GM21717 (cell line): ENCODE measurements around the gene EPS8L3.

Experiments
- ATAC-seq: cut with Tn5 transposase; IDR thresholded peaks from one replicate; pipeline ENCODE4 v1.9.1; 2021; ENCODE audit warnings: mild to moderate bottlenecking, moderate library complexity; ENCODE audit not compliant: unreplicated experiment

Gene EPS8L3

DNA sequence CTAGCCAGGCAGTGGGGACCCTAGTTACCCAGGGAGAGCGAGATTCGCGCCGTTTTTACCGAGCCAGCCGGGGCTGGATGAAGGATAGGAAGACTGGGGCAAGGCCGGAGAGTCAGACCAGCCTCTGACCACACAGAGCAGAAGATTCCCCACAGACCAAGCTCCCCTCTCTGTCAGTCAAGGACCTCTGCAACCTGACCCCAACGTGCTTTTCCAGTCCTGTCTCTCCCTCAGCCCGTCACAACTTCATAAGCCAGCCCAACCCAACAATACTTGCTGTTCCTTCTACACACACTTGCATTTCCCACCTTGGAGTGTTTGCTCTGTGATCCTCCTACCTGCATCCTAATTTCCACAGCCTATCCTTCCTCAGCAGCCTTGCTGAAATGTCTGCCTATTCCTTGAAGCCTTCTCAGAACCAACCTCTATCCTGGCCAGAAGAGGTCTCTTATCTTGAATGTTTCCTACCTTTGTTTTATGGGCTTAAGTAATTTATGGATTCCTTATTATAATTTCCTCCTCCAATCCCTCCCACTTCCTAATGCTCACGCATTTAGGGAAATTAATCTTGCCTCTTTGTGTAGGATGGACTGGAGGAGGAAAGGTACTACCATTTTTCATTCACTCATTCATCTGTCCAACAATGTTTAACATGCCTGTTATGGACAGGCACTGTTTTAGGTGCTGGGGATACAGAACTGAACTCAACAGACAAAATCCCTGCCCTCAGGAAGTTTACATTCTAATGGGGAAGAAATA, 22.9 kb downstream of the EPS8L3 start, which contains the start of gene GSTM3:
GSTM3 (minus strand) TSS at position 424 of the 759 bp plus-strand sequence. CDS start 751 bp downstream, outside the sequence.
- ATAC-seq, result no peak

DNA sequence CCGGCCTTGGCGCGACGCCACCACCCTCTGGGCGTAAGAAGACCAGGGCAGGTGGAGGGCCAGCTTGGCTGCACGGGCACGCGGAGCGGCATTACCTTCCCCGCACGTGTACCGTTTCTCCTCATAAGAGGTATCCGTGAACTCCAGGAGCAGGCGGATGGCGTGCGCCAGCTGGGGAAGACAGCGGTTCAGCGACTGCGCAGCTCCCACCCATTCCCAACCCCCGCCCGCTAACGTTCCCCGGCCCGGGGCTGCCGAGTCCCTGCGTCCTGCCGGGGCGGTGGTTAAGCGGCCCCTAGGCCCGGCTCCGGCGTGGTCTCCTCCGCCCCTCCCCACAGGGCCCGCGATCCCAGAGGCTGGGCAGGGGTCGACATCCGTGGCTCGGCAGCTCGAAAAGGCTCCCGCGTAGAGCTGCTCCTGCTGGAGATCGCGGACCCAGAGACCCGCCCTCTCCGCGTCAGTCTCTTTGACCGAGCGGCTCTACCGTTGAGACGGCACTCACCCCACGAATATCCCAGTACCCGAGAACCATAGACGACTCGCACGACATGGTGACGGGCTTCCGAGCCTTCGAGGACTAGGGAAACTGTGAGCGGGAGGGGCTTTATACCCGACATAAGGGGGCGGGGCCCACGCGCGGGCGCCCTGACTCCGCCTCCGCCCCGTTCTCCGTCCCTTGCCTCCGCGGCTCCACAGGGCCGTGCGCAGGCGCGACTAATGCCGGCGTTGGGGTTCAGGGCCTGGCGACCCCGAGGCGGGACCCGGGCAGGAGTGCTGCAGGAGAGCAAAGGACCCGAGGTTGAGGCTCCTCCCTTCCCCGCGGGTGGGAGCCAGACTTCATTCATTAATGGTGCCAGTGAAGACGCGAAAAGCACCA, 23.7 kb downstream of the EPS8L3 start:
- no peak for ATAC-seq

DNA sequence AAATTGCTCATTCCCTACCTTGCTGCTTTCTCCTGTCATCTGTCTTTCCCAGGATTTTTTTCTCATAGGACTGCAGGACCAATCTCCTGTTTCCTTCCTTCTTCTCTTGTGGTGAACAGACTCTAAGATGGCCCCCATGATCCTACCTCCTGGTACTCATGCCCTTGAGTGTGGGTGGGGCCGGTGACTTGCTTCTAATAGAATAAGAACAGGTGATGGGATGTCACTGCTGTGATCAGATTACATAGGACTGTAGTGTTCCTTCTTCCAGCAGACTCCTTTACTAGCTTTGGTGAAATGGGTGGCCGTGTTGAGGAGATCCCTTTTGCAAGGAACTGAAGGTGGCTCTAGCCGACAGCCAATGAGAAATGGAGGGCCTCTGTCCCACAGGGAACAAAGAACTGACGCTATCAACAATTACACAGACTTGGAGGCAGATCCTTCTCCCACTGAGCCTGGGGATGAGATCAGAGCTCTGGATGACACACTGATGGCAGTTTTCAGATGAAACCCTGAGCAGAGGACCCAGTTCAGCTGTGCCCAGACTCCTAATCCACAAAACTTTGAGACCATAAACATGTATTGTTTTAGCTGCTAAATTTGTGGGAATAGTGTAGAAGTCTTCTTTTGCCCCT, 30.4 kb downstream of the EPS8L3 start:
- no peak for ATAC-seq

DNA sequence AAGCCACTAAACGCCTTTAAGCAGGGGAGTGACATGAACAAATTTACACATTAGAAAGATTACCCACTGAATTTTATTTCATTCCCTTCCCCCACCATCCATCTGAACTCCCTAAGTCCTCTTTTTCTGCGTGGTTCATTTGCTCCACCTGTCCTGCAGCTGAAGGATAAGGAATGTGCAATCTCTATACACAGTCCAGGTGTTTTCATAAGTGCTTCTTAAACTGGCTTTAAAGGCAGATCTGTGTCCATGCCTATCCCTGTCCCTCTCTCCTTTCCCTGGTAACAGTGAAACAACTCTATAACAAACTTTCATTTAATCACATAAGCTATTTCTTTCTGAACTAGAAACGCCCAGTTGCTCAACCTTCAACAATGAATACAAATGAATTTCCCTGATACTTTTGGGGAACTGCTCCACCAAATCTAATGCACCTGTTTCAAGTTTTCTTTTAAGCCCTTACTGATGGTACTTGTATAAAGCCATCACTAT, 31.3 kb downstream of the EPS8L3 start:
- ATAC-seq, result no peak

DNA sequence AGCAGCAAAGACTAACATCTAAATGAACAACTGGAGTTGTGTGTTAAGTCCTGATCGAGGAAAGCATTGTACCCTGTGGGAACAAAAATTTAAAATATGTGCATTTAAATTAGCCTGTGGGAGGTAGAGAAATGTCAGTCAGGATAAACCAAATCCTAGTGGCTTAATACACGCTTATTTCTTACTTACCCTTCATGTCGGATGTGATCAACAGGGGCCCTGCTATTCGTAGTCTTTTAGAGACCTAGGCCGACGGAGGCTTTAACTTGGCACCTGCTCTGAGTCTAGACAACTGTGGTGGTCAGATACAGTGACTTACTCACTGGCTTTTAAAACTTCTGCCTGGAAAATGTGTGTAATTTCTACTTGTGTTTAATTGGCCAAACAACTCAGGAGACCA, 33.1 kb downstream of the EPS8L3 start:
- ATAC-seq, result no peak

DNA sequence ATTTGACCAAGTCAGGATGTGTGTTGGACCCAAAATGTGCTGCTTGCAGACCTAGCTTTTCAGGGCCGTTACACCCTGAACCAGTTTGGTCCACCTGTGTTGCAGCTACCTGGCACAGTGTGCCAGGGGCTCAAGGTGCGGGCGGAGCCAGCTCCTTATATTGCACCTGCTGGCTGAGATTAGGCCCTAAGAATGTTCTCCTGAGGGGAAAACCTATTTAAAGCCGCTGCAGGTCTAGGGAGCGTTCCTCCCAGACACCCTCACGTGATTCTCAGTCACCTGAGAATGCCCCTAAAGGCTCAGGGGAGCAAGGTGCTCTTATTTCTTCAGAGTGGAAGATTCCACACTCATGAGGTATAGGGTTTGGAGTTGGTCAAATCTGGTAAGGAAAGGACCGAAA, 34.9 kb downstream of the EPS8L3 start:
- no peak for ATAC-seq

DNA sequence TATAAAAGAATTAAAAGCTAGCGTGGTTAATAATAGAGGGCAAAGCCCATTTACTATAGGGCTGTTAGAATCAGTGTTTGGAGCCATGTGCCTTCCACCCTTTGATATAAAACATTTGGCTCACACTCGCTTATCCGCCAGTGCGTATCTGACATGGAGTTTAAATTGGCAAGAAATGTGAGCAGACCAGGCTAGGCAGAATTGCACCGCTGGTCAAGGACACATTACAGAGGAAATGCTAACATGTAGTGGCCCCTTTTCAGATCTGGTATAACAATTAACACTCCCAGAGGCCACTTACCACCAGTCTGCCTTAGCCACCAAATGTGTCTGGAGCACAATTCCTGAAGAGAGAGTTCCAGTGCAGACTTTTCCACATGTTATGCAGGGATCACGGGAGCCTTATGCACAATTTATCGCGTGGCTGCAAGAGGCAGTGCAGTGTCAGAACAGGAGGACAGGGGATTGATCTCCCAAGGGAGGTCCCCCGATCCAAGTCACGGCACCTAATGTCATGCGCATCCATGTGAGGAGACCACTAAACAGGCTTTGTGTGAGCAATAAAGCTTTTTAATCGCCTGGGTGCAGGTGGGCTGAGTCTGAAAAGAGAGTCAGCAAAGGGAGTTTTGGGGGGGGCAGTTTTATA, 36.9 kb downstream of the EPS8L3 start:
- ATAC-seq, result no peak

DNA sequence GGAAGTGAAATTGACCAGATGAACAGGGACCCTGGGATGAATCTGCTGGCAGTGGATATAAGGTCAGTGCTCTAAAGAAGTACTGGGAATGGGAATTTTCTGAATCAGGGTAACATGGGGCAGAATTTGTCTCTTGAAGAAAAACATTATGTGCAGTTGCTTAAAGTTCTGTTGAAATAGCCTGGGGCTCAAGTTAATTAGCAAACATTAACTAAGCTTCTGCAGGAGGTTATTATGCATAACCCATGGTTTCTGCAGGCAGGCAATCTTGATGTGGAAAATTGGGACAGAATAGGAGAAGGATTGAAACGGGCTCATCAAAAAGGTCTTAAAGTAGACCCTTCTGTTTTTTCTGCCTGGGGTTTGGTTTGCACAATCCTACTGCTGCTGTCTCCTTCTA, 37.7 kb downstream of the EPS8L3 start:
- ATAC-seq, result no peak

DNA sequence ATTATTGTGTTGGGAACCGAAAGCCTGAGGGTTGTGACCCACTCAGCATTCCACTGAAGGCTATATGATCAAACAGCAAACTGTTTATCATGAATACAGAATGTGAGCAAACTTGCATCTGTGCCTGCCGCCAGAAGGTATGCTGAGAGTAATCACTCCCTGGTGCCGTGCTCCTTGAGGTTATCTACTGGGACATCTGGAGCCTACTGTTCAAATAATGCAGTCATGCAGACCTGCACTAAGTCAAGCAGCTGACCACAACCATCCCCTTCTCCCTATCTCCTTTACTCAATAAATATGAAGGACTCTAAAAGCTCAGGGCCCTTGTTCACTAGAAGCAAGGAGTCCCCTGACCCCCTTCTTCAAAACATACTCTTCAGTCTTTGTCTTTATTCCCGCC, 38.2 kb downstream of the EPS8L3 start:
- no peak for ATAC-seq

DNA sequence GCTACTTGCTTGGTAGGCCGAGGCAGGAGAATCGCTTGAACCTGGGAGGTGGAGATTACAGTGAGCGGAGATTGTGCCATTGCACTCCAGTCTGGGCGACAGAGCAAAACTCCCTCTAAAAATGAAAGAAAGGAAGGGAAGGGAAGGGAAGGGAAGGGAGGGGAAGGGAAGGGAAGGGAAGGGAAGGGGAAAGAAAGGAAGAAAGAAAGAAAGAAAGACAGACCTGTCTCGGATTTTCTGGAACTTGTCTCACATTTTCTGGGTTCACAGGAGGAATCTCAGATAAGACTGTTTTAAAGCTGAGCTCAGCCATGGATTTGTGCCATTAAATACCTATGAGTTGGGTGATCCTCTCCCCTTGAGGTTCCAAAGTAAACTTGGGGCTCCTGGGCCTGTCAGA, 38.8 kb downstream of the EPS8L3 start:
- ATAC-seq, result no peak

DNA sequence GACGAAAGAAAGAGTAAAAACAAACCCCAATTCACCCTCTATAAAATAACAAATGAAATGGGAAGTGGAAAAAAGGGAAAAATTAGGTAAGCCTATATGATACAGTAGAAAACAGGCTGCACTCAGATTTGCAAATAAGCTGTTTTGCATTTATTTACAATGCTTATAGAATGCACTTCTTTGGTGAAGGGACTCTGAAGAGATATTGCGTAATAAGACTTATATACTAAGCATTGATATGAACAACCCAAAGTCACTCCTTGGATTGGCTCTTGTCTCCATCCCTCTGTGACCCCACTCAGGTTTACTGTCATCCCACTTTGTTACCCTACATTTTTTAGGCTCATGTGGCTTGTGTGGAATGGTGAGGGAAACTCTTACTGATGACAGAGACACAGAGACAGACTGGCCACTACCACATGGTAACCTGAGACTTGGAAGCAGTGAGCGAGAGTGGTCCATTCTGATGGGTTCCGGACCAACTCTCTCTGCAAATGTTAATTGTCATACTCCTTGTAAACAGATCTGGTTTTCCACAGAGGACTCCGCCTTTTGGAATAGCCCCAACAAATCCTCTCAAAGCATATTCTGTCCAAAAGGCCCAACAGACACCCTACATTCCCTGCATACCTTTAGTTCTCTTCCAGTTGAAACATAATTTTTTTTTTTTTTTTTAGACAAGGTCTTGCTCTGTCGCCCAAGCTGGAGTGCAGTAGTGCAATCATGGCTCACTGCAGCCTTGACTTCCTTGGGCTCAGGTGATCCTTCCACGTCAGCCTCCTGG, 40.6 kb downstream of the EPS8L3 start:
- no peak for ATAC-seq

DNA sequence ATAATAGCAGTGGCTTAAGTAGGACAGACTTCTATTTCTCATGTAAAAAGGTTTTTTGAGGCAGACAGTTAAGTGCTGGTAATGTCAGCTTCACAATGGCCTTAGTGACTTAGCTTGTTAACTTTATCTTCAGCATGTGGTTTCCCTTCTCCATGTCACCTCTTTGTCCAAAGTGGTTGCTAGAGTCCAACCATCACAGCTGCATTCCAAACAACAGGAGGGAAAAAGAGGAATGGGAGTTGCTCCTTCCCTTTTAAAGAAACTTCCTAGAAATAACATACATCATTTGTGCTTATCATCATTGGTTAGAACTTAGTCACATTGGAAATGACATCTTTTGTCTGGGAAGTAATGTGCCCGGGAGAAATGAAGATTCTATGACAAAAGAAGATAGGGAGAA, 41.8 kb downstream of the EPS8L3 start:
- ATAC-seq, result no peak

DNA sequence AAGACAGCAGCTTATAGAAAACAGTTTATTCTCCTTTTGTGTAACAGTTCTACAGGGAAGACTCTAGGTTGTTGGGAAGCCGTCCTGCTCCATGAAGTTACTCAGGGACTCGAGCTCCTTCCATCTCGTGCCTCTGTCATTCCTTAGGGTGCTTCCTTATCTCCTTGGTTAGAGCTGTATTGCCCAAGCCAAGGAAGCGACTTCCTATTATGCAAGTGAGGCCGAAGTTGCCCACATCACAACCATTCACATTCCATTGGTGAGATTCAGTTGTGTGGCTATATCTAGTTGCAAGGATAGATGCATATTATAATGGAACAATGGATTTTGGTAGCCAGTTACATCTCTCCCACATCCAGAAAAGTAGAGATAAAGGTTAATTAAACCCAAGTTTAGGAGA, 42.7 kb downstream of the EPS8L3 start:
- ATAC-seq, result no peak

DNA sequence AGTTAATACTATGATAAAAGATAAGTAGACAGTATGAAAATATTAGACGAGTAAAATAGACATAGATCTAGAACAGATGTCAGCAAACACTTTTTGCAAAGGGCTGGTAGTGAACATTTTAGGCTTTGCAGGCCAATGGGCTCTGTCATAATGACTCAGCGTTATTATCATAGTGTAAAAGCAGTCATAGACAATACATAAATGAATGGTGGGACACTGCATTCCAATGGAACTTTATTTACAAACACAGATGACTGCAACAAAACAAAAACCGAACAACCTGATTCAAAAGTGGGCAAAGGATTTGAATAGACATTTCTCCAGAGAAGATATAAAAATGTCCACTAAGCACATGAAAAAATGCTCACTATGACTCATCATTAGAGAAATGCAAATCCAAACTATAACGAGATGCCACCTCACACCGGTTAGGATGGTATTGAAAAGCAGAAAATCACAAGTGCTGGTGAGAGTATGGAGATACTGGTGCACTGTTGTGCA, 44.3 kb downstream of the EPS8L3 start:
- peak; percentile 70 for ATAC-seq

DNA sequence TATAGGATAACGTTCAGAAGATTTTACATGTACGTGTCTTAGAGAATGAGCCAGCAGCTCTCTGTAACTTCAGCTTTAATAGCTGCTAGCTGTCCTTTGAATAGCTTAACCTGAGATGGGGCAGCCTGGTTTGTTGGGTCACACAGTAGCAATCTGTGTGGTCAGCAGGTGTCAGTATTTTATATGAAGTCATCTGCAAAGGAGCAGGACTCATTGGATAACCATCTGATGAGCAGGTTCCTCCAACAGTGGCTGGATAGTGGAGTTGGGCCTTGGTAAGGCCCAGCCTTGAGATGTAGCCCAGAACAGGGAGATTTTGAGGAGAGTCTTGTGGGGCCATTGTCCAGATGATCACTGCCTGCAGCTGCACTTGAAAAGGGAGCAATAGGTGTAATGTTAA, 45.2 kb downstream of the EPS8L3 start:
- no peak for ATAC-seq

DNA sequence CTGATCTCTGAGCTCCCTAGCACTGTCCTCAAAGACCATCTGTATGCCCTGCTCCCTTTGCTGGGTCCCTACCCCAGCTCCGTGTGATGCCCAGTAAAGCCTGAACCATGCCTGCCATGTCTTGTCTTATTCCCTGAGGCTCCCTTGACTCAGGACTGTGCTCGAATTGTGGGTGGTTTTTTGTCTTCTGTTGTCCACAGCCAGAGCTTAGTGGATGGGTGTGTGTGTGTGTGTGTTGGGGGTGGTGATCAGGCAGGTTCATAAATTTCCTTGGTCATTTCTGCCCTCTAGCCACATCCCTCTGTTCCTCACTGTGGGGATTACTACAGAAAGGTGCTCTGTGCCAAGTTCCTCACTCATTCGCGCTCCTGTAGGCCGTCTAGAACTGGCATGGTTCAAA, 46.0 kb downstream of the EPS8L3 start:
- no peak for ATAC-seq

DNA sequence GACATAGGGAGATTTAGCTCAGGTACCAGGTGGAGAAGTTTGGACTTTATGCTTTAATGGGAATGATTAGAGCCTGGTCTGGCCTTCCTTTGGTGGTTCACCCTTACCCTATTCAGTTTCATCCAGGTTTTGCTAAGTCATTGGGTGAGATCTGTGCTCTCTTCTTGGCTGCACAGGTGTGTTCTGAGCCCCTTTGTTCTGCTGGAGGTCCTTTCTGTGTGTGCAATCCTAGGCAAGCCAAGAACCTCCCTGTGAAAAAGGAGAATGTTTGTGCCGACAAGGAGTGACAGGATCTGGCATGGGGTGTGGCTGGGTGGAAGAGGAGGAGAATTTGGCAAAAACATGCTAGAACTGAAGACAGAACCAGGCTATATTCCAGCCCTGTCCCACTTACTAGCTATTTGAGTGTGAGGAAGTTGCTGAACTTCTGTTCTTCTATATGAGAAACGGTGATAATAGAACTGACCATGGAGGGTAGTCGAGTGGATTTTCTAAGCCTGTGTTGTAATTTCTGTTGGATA, 47.1 kb downstream of the EPS8L3 start:
- no peak for ATAC-seq

DNA sequence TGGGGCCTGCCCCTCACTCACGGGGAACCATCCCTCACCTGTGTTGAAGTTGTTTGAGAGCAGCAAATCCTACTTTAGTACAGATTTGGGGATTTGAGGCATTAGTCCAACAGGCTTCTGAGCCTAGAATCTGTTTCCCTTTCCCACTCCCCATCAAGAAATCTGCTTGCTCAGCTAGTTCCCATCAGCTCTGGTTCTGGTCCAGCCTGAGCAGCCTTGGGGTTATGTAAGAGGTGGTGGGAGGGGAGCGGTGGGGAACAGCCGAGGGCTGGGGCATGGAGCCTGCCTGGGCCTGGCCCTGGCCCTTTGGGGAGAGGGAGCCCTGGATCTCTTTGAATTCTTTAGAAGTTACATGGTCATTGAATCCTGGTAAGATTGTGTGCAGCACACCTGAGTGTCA, 47.6 kb downstream of the EPS8L3 start:
- ATAC-seq, result no peak

DNA sequence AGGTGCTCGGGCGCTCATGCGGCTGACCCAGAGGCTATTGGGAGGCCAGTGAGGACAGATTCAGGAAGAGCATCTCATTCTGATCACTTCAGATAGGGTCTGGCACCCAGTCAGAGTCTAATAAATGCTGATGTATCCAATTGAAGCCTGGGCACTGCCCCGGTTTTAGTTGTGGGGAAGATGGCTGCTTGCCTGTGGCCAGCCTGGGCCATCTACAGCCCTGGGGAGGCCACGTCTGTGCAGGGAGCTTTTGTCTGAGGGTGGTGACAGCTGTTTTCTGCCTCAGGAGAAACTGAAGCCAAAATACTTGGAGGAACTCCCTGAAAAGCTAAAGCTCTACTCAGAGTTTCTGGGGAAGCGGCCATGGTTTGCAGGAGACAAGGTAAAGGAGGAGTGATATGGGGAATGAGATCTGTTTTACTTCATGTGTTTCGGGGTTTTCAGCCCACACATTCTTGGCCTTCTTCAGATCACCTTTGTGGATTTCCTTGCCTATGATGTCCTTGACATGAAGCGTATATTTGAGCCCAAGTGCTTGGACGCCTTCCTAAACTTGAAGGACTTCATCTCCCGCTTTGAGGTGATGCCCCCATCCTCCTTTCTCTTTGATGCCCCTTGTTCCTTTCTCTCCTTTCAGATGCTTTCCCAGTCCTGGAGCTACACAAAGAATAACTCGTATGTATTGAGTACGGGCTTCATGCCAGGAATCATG, 48.9 kb downstream of the EPS8L3 start:
- ATAC-seq, result no peak
